Jurkat, Clone E6-1 (cell line): ENCODE measurements around the gene CDK6.

Experiments
- DNase-seq: peaks from one replicate; pipeline ENCODE4 v3.0.0-alpha.2; 2011; ENCODE audit warnings: low read depth, low spot score
- H3K4me3 ChIP-seq: 2 replicates; pipeline ENCODE4 v1.5.1; 2011; ENCODE audit warnings: mild to moderate bottlenecking, low read length, control low read depth, moderate library complexity

CDK6 gene

DNA sequence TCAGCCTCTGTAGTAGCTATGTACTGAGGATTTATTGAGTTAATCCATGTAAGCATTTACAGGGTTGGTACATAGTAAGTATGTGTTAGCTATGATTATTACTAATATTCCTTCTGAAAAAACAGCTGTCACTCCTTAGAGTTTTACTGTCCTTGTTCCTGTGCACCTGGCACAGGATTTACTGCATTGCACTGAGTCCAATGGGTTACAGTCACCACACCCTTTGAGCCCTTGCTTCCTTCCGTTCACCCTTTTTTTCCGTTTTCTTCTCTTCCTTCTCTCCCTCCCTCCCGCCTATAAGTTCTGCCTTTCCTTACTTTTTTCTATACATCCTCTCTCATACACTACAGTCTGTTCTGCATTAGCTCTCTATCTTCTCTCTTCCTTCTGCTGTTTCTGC lies 12.5 kb upstream of the CDK6 start:
- no peak overlapping the region for H3K4me3 ChIP-seq

DNA sequence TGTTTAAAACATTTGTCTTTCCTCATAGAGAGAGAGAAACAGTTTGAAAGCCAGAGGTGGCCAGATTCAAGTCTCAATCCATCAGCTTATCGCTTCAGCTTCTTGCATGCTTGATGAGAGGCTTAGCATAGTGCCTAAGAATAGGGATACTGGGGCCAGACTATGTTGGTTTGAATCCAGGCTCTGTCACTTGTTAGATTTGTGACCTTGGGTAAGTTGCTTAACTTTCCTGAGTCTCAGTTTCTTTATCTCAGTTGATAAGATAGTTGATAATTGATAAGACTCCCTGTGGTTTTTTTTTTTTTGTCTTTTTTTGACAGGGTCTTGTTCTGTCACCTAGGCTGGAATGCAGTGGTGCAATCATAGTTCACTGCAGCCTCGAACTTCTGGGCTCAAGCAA lies 12.1 kb upstream of the CDK6 start:
- no peak for DNase-seq

More for the DNA sequence above, 12.5 kb upstream of the CDK6 start:
- no peak for DNase-seq

DNA sequence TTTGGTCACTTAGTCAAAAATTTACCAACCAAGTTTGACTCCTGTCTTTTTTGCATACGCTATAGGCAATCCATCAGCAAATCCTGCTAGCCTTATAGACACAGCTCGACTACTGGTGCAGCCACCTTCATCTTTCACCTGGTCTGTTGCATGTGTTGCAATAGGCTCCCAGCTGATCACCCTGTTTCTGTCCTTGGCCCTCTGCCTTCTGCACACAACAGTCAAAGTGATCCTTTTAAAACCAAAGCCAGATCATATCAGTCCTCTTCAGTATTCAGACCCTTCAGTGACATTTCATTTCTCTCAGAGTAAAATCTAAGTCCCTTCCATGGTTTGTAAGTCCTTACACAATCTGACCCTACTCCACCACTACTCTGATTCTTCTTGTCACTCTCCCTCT lies 10.9 kb upstream of the CDK6 start:
- DNase-seq: no peak
- no peak overlapping the region for H3K4me3 ChIP-seq

More for the DNA sequence above, 12.1 kb upstream of the CDK6 start:
- no peak overlapping the region for H3K4me3 ChIP-seq

DNA sequence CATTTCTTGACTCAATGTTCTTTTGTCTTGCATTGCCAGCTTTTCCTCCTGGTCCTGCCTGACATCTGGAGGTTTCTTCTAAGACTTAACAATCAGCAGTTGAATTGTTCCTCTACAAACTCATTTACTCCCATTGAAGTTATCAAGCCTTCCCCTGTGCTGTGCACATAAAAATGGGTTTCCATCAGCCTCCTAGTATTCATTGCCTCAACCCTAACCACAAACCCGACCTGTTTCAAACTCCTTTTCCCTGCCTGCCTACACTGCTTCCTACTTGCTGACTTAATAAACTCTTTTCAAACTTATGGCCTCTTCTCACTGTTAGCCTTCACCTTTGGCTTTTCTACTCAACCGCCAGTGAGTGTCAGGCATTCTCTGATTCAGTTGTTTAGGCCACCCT lies 9.4 kb upstream of the CDK6 start:
- H3K4me3 ChIP-seq: no peak overlapping the region
- peak; percentile 67 for DNase-seq

DNA sequence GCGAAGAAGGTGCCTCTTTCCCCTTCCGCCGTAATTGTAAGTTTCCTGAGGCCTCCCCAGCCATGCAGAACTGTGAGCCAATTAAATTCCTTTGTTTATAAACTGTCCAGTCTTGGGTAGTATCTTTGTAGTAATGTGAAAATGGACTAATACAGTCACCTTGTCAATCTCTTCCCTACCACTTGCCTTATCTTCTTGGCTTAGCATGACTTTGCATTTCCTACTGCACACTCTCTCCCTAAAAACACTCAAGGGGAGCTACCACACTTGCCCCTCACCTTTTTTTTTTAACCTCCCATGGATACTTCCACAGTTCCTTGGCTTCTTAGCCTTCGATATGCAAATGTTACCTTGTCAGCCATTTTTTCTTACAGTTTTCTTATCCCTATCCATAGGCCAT lies 7.4 kb upstream of the CDK6 start:
- no peak overlapping the region for H3K4me3 ChIP-seq
- DNase-seq: no peak

DNA sequence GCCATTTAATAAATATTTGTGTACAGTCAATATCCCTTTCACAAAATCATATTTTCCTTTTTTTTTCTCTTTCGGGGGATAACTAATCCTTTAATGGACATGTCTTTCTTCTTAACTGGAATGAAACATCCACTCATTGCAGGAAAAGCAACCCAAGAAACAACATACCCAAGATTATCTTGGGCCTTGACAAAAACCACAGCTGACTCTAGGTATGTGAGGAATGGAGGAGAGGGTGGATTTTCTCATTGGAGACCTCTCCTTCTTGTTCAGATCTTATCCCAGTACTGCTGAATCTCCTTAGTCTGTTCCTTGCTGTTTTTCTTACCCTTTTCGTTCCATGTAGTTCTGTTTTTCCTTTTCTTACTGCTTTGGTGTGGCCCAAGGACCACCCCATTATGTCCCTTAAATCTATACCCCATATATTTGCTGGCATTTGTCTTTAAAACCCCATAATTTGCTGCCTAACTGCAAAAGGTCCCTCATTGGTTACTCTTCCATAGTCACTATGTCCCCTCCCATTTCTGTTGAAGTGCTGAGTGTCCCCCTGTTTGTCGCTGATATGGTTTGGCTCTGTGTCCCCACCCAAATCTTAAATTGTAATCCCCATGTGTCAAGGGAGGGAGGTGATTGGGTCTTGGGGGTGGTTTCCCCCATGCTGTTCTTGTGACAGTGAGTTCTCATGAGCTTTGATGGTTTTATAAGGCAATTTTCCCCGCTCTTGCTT lies 6.8 kb upstream of the CDK6 start:
- no peak overlapping the region for H3K4me3 ChIP-seq
- no peak for DNase-seq

DNA sequence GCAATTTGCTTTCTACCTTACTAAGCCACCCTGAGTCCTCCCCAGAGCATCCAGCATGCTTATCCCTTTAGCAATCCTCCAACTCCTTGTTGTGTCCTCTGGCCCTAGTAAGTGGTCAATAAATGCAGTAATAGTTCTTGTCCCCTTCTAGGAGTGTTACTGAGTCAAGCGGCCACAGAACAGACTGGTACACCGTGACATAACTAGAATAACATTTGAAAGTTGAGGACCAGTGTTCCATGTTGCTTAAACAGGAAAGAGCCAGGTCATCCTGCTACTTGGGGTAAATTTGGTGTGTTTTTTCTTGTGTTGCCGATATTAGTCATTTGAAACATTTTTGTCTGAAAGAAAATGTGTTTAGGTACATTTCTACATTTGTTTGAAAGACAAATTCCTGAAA lies 4.8 kb upstream of the CDK6 start:
- no peak for DNase-seq
- H3K4me3 ChIP-seq: no peak overlapping the region

DNA sequence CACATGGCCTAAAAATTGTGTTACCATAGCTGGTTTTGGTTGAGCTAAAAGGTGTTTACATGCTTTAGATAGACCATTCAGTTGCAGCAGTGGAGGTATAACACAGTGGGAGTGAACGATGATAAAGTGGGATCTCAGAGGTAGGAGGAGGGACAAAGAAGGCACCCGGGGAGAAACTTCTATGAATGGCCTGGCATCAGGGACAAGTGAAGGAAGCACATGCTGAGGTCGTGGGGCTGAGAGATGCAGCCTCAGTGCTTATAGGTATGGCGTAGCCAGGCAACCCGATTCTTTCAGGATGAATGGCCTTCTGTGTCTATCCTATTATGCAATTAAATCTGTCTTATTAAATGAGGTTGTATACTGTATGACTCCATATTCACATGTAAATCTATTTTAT lies 3.9 kb upstream of the CDK6 start:
- no peak overlapping the region for H3K4me3 ChIP-seq
- no peak for DNase-seq

DNA sequence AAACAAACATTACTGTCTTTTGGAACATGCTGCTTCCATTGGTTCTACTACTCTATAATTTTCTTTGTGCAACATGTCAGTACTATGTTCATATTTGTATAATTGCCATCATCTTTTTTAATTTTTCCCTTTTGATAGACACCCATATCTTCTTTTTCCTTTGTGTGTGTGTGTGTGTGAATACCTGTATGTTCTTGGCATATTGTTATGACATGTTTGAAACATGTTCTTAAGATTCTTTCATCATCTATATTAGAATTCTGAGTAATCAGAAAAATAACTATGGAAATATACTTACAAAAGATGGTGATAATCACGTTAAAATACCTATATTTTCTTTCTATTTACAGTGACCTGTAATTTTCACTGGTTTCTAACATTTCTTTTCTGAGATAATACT lies 3.5 kb upstream of the CDK6 start:
- H3K4me3 ChIP-seq: no peak overlapping the region
- no peak for DNase-seq

DNA sequence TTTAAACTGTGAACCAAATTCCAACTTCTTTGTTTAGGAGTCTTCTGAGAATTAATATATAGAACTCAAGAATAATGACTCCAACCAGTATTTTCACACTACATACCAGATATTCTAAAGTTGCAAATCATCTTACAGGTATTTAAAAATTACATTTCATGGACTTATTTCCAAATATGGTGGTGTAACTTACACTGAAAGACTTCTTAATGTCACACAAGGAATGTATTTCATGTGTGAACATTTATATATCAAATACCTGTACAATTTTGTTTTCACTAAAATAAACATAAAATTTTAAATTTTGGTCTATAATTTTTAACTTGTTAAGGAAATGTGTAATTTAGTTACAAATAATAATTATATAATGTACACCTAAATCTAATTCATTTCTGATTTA lies 2.6 kb upstream of the CDK6 start:
- peak overlapping the region; percentile 94; the same call in 1 of the 2 replicates for H3K4me3 ChIP-seq
- DNase-seq: no peak

DNA sequence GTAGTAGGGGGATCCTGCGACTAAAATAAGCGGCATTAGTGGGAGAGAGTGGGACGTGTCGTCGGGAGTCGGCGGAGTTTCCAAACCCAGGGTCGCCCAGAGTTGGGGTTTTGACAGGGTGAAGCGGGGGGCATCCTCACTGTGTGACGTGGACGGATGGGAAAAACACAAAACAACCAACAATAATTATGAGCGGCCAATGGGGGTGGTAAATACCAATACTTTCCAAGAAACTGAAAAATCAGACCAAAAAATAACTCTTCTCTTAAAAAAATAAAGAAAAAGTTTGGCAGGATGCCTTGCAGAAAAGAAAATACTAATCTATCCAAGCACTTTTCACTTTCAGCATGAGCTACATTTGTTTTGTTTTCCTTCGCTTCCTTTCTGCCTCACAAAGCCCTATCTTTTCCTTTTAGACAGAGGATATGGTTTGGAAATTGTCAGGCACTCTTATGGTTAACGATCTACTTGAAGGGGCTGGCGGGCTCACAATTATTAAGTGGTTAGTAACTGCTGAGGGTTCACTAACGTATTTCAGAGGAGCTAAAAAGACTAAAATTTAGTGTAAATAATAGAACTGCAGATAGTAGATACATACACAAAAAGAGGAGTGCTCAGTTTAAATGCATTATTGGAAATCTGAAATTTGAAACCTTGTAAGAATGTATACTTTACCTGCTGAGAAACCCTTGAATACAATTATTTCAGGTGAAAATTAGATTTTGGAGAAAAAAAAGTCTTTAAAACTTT lies 802 bp upstream of the CDK6 start:
- peak; percentile 59 for DNase-seq
- H3K4me3 ChIP-seq: peak overlapping the region; percentile 94

DNA sequence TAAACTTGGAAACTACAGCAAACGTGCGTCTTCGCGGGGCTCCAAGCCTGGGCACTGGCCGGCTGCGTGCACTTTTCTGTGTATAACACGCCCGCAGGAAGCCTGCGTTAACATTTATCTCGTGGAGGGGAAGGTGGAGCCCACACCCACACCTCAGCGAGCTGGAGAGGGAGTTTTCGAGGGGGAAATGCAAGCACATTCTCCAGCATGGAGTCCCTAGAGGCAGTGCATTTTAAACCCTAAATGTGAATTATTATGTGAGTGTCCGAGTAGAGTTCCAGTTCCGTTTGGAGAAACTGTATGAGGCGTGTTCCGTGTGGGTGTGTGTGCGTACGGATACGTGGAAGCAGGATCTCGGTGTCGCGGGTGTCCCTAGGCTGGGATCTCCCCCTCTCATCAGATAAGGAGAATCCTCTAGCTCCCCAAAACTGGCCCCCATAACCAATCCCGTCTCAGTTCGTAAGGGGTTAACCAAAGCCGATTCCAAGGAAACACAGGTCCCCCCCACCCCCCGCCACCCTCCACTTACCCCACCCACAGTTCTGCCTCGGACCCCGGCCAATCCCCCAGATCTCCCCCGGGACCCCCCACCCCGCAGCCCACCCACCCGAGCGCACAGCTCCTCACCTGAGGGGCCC lies 403 bp downstream of the CDK6 start:
- peak overlapping the region; percentile 94 for H3K4me3 ChIP-seq
- DNase-seq: no peak

DNA sequence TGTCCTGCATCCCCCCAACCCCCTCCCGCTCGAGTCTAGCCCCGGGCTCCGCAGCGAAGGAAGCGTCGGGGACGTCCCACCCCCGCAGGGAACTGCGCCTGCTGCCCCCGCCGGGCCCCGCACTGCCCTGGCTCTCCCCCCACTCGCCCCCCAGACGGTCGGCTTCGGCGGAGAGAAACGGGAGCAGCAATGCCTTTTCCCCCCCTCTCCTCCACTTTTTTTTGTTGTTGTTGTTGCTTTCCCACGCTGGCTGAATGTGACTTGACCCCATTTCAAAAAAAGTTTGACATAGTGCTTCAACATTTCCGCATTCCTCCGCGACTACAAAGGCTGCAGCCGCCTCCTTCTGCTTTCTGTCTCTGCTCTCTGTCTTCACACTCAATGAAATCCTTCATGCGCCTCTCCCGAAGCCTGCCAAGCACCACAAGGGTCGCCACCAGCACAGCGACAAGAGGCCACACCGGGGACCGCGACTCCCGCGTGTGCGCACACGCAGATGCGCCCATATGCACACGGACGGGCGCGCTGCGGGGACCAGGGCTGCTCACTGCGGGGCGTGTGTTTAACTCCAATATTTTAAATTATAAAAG lies 1.0 kb downstream of the CDK6 start:
- peak; percentile 86 for DNase-seq
- H3K4me3 ChIP-seq: peak overlapping the region; percentile 94

DNA sequence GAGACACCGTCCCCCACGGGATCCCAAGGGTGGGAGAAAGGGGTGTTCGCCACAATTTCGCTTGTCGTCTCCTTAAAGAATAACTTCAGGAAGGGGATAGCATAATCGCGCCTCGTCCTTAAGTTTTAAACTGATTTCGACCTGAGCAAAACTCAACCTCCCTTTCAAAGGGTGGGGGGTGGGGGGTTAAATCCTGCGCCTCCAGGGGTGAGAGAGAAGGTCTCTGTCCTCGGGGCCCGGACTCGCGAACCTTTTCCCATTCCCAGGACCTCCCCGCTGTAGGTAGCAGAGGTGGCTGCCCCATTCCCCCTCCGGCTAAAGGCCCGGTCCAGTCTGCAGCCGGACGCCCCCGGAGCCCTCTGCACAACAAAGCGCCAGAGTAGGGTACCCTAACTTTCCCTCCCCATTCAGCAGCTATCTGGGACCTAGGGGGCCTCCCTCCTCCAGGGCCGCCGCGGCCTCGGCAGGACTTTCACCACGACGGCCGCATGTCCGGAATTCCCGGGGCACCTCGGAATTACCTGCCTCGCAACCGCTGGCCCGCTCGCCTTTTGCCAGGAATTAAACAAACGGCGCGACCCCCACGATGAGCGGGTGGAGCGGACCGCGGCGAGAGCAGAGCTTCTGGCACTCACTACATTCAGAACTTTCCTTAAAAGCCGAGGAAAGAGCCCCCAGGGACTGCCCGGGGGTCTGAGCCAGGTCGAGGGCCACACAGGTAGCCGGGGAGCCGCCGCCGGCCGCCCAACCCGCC lies 1.7 kb downstream of the CDK6 start:
- DNase-seq: no peak
- peak overlapping the region; percentile 94 for H3K4me3 ChIP-seq

DNA sequence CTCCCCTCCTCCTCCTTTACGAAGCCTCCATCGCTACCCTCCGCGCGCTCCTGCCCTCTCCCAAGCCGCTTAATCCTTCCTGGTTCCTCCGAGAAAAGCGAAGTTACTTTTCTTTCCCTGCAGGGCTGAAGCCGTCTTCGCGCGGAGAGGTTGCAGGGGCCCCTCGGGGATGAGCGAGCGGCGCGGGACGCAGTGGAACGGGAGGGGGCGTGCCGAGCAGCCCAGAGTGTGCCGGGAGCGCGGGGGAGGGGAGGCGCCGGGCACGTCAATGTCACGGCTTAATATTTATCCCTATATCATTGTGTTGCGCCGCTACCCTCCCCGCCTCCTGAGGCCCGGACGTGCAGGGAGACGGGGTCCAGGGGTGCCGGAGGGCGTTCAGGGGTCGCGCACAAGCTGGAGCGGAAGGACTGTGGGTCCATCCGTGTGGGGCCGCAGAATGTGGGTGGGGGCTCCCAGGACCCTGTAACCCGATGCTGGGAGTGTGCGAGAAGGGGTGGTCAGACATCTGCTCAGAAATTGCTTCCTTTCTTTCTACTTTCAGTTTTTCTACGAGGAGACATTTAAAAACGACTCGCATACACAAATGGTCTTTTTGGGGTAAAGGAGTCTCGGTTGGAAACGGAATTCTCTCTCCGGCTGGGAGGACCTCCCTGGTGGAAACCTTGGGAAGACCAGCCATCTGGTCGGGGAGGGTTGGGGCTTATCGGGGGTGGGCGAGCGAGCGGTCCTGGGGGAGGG lies 2.4 kb downstream of the CDK6 start:
- DNase-seq: peak; percentile 83
- peak overlapping the region; percentile 94 for H3K4me3 ChIP-seq

DNA sequence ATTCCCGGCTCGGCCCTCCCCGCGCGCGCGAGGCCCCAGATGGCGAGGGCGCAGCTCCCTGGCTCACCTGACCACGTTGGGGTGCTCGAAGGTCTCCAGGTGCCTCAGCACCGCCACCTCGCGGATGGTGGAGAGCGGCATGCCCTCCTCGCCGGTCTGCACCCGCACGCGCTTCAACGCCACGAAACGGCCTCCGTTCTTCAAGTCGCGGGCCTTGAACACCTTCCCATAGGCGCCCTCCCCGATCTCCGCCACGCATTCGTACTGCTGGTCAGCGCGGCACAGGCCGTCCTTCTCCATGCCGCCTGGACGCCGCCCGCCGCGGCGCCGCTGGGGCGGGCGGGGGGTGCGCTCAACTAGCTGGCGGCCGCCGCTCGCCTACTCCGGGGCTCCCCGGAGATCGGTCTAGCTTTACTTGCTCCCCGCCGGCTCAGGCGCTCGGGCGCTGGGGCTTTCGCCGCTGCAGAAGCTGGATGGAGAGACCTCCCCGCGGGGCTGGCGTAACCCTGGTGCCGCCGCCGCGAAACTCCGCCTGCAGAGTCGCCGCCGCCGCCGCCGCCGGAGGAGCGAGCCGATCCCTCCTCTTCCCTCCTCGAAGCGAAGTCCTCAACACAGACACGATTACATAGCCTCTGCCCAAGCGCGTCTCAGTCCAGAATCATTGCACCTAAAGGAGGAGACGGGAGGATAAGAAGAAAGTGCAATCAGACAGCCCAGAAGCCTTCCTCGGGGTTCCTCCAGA lies 3.2 kb downstream of the CDK6 start:
- peak overlapping the region; percentile 94 for H3K4me3 ChIP-seq
- DNase-seq: peak; percentile 82

DNA sequence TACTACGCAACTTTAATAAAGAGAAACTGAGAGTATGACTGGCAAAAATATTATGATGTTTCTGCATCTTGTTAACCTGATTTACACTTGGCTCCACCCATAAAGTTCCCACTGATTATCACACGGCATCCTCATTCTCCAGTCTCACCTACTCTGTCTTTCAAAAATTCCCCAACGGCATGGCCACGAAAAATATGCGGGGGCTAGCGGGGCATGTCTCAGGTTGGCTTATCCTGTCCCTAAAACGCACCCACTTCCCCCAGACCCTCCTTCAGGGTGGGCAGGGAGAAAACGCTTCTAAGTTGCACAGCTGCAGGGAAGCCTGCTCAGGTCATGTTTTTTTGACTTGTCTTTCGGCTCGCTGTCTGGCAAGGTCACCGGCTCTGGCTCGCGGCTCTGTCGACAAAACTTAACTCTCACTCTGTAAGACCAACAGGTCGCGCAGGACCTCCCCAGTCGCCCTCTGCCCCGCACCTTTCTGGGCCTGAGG lies 3.8 kb downstream of the CDK6 start:
- DNase-seq: no peak
- H3K4me3 ChIP-seq: peak overlapping the region; percentile 94
